ENCODE measurements around the gene DOCK2. TPM values are rescaled to one million over a fixed set of nuclear protein-coding genes. Genes with fewer than 3 reads are reported as not detected.

Gene DOCK2
- polyA plus RNA-seq, 2 of the 4 experiments (the other 2 are of a cell fraction) = 2.1 to 4.6 TPM

DNA sequence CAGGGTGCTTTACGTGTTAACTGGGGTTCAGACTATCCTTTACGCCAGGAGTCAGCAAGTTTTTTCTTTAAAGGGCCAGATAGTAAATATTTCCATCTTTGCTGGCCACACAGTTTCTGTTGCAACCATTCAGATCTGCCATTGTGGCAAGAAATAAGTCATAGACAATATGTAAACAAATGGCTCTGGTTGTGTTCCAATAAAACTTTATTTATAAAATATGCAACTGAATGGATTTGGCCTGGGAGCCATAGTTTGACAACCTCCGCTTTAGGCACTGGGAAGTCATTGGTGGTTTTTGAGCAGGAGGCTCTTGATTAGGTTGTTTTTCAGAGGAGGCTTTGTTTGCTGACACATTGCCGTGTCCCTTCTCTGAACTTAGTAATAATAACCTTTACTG is 252.5 kb downstream of the DOCK2 start:
- Histone ChIP-seq H3K4me3 (no peak overlapping the region), H3K27ac (no peak overlapping the region), H3K4me1 (no peaks in the 10 kb centered on the region), H3K9me3 (no peaks in the 10 kb centered on the region), H3K4me2 (no peak overlapping the region)
- POLR2A ChIA-PET = no interaction called here
- ATAC-seq (no peak), FAIRE-seq (no peak), DNase-seq (ENCODE audit: low read depth in 1 of 2, low spot score in 1 of 2) (no peak)
- CTCF ChIA-PET = no interaction called here
- WGBS (ENCODE audit: missing lambda C conversion rate) = 78% methylated on average over 4 of the region's 4 CpGs
- no peak for TF ChIP-seq TP53 (CRISPR knock-in tag; IDR thresholded peaks at IDR 0.05)
- TF ChIP-seq FOXS1 (CRISPR knock-in tag; IDR thresholded peaks at IDR 0.05) = no peak

- ATAC-seq = no peak
- H3K4me3 ChIP-seq = no peak overlapping the region
- ChIA-PET CTCF (interaction anchor here (0.7 to 2.8 kb wide), 2 partner anchors 18 to 87 kb away, joined by 3 to 8 read pairs; partner anchors contain the start of gene INSYN2B), POLR2A (no interaction called here)
- H3K9me3 ChIP-seq = no peaks in the 10 kb centered on the region
- no peak overlapping the region for H3K27ac ChIP-seq
- no peak overlapping the region for H3K4me2 ChIP-seq
- DNase-seq (ENCODE audit: low read depth in 1 of 2, low spot score in 1 of 2) = no peak
- no peaks in the 10 kb centered on the region for H3K4me1 ChIP-seq
- no peak for FAIRE-seq
- TF ChIP-seq CBX8 (IDR thresholded peaks at IDR 0.05) = no peak
Observed at GRCh38 chr5:169893010-169893409, 255.9 kb downstream of the DOCK2 start.

DNA sequence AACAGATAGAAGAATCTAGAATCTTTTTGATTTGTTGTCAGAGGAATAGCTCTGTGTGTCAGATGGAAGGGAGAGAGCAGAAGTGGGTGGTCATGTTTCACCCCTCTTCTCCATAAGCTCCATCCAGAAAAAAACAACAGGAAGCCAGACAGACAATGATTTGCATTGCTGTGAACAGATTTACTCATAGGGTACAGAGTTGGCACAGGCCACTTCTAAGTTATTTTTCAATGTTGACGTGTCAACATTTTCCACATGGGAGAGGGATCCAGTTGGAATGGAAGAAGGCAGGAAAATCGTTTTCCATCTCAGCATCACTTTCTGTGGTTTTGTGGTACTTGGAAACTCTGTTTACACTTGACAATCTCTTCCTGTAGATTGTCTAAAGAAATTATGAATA is 256.5 kb downstream of the DOCK2 start:
- 42% methylated on average over 2 of the region's 2 CpGs for WGBS (ENCODE audit: missing lambda C conversion rate)
- H3K27ac ChIP-seq = no peak overlapping the region
- H3K4me2 ChIP-seq = no peak overlapping the region
- H3K4me3 ChIP-seq = no peak overlapping the region
- H3K4me1 ChIP-seq = no peaks in the 10 kb centered on the region
- DNase-seq (ENCODE audit: low read depth in 1 of 2, low spot score in 1 of 2) = no peak
- CTCF ChIA-PET = interaction anchor here (0.7 to 2.8 kb wide), 2 partner anchors 18 to 86 kb away, joined by 3 to 8 read pairs; partner anchors contain the start of gene INSYN2B
- no peak for ATAC-seq
- H3K9me3 ChIP-seq = no peaks in the 10 kb centered on the region
- FAIRE-seq = no peak
- POLR2A ChIA-PET = no interaction called here
- no peak for TF ChIP-seq CHD4 (IDR thresholded peaks at IDR 0.05; ENCODE audit: borderline replicate concordance)
- no peak for TF ChIP-seq MAFK (IDR thresholded peaks at IDR 0.05; ENCODE audit: partially characterized antibody)
- no peak for TF ChIP-seq FOXS1 (CRISPR knock-in tag; IDR thresholded peaks at IDR 0.05)
- no peak for TF ChIP-seq ZNF302 (CRISPR knock-in tag; IDR thresholded peaks at IDR 0.05)
- no peak for TF ChIP-seq ELK1 (IDR thresholded peaks at IDR 0.05; ENCODE audit: low read depth, low read length)
- no peak for TF ChIP-seq HOXA7 (CRISPR knock-in tag; IDR thresholded peaks at IDR 0.05)
- TF ChIP-seq BCL3 (IDR thresholded peaks at IDR 0.05) = no peak
- no peak for TF ChIP-seq CBX2 (IDR thresholded peaks at IDR 0.05; ENCODE audit: borderline replicate concordance, low read depth)
- TF ChIP-seq RARB (CRISPR knock-in tag; IDR thresholded peaks at IDR 0.05) = no peak
- no peak for TF ChIP-seq KDM5A (IDR thresholded peaks at IDR 0.05)
- no peak for TF ChIP-seq HMGXB4 (CRISPR knock-in tag; IDR thresholded peaks at IDR 0.05; ENCODE audit: borderline replicate concordance)
- TF ChIP-seq NFE2L2 (conservative IDR thresholded peaks at IDR 0.05; ENCODE audit: low read length) = no peak
- TF ChIP-seq POLR2AphosphoS2 (conservative IDR thresholded peaks at IDR 0.05; ENCODE audit: low read length) = no peak
- TF ChIP-seq ATOH8 (CRISPR knock-in tag; IDR thresholded peaks at IDR 0.05; ENCODE audit: low read depth) = no peak
- no peak for TF ChIP-seq JUN (IDR thresholded peaks at IDR 0.05)
- TF ChIP-seq HDAC2 (IDR thresholded peaks at IDR 0.05) = no peak
- no peak for TF ChIP-seq HOXB5 (CRISPR knock-in tag; IDR thresholded peaks at IDR 0.05)
- TF ChIP-seq GATA3 (IDR thresholded peaks at IDR 0.05; ENCODE audit: borderline replicate concordance) = no peak
- TF ChIP-seq MYC (IDR thresholded peaks at IDR 0.05; ENCODE audit: borderline replicate concordance, low read length) = no peak

Data from A549 (cell line).